Retinal pigment epithelial cell (primary cell): ENCODE measurements around the gene LZTS2.

ENCODE experiments used
- DNase-seq: peaks from one replicate; pipeline ENCODE4 v3.0.0-alpha.2; 2010; ENCODE audit warnings: low read depth
- H3K4me3 ChIP-seq: 2 replicates; pipeline ENCODE4 v1.5.1; 2011; ENCODE audit warnings: mild to moderate bottlenecking, low read length, control low read depth, moderate library complexity
- TF ChIP-seq, protein P1 (sequence below): conservative IDR thresholded peaks from 2 replicates; pipeline ENCODE4 v1.5.1; 2011; ENCODE audit warnings: low read depth, low read length, control low read depth, inconsistent platforms

Gene LZTS2

DNA sequence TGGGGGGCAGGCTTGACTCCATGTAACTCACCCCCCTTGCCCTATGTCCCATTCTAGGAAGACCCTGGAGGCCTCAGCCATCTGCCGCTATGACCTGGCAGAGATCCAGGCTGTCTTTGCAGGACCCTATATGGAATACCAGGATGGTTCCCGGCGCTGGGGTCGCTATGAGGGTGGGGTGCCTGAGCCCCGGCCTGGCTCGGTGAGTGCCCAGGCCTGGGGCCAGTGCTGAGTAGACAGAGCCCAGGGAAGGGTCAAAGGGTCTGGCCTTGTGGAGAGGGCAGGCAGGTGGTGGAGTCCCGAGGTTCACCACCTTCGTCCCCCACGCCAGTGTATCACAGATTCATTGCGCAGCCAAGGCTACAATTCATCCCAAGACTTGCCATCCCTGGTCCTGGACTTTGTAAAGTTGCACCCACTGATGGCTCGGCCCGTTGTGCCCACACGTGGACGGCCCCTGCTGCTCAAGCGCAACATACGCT lies 19.8 kb upstream of the LZTS2 start:
- DNase-seq, result no peak
- no peak overlapping the region for H3K4me3 ChIP-seq
- TF ChIP-seq, protein P1, sequence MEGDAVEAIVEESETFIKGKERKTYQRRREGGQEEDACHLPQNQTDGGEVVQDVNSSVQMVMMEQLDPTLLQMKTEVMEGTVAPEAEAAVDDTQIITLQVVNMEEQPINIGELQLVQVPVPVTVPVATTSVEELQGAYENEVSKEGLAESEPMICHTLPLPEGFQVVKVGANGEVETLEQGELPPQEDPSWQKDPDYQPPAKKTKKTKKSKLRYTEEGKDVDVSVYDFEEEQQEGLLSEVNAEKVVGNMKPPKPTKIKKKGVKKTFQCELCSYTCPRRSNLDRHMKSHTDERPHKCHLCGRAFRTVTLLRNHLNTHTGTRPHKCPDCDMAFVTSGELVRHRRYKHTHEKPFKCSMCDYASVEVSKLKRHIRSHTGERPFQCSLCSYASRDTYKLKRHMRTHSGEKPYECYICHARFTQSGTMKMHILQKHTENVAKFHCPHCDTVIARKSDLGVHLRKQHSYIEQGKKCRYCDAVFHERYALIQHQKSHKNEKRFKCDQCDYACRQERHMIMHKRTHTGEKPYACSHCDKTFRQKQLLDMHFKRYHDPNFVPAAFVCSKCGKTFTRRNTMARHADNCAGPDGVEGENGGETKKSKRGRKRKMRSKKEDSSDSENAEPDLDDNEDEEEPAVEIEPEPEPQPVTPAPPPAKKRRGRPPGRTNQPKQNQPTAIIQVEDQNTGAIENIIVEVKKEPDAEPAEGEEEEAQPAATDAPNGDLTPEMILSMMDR, result no peak

DNA sequence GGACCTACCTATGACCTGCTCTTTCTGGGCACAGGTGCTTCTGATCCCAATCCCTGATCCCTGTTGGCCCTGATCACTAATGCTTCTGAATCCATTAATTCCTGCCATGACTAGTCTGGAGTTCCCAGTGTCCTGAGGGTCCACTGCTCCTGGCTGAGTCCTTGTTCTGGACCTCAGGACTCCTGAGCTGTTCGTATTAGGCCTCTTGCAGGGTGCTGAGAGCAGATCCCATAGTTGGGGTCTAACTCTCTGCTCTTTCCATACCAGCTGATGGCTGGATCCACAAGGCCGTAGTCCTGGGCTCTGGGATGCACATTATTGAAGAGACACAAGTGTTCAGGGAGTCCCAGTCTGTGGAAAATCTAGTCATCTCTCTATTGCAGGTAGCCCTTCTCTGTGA lies 19.3 kb upstream of the LZTS2 start:
- TF ChIP-seq, protein P1, result no peak
- H3K4me3 ChIP-seq, result no peak overlapping the region
- no peak for DNase-seq

DNA sequence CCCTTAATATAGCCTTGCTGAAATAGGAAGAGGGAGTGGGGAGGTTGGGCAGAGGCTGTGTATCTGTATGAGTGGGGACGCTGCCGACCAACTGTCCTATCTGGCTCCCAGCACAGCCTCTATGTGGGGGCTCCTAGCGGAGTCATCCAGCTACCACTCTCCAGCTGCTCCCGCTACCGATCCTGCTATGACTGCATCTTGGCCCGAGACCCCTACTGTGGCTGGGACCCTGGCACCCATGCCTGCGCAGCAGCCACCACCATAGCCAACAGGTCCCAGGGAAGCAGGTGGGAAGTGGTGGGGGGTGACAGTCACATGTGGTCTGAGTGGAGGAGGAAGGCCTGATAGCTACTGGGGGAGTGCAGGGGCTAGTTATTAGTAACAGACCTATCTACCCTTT lies 18.9 kb upstream of the LZTS2 start:
- TF ChIP-seq, protein P1, result no peak
- H3K4me3 ChIP-seq, result no peak overlapping the region
- DNase-seq, result no peak

DNA sequence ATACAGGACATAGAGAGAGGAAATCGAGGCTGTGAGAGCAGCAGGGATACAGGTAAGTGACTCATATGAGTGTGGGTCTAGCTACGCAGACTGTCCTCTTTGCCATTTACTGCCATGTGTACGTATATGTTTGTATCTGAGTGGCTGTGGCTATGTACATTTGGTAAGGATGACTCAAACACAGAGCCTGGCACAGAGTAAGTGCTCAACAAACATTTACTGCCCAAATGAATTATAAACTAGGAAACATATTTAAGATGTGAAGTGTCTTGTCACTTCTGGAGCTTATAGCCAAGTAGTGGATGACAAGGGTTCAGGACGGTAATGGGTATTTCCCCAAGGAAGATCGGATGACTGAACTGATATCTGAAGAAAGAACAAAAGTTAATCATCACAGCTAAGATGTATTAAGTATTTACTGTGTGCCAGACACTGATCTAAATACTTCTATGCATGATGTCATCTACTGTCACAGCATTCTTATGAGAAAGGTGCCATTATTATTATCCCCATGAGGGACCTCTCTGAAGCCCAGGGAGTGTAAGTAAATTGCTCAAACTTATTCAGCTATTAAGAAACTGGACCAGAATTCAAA lies 18.3 kb upstream of the LZTS2 start:
- DNase-seq, result no peak
- TF ChIP-seq, protein P1, result no peak
- no peak overlapping the region for H3K4me3 ChIP-seq

DNA sequence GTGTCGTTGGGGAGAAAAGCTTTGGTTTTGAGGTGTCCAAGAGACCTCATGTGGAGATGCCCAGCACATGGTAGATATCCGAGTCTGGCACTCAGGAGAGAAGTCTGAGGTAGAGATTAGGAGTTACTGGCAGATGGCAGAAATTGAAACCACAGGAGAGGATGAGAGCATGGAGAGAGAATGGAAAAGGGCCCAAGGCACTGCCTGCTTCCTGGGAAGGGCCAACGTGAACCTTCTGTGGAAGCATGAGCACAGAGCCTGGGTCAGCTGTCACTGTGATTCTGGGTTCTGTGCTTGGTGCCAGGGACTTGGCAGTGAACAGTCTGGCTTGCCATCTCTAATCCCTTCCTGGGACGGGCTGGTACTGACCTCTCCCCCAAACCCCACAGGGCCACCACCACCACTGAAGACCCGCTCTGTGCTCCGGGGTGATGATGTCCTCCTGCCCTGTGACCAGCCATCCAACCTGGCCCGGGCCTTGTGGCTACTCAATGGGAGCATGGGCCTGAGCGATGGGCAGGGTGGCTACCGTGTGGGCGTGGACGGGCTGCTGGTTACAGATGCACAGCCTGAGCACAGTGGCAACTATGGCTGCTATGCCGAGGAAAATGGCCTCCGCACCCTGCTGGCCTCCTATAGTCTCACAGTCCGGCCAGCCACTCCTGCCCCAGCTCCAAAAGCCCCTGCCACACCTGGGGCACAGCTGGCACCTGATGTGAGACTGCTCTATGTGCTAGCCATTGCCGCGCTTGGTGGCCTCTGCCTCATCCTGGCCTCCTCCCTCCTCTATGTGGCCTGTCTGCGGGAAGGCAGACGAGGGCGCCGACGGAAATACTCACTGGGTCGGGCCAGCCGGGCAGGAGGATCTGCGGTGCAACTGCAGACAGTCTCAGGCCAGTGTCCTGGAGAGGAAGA lies 16.4 kb upstream of the LZTS2 start:
- TF ChIP-seq, protein P1, result no peak
- no peak overlapping the region for H3K4me3 ChIP-seq
- DNase-seq, result no peak

DNA sequence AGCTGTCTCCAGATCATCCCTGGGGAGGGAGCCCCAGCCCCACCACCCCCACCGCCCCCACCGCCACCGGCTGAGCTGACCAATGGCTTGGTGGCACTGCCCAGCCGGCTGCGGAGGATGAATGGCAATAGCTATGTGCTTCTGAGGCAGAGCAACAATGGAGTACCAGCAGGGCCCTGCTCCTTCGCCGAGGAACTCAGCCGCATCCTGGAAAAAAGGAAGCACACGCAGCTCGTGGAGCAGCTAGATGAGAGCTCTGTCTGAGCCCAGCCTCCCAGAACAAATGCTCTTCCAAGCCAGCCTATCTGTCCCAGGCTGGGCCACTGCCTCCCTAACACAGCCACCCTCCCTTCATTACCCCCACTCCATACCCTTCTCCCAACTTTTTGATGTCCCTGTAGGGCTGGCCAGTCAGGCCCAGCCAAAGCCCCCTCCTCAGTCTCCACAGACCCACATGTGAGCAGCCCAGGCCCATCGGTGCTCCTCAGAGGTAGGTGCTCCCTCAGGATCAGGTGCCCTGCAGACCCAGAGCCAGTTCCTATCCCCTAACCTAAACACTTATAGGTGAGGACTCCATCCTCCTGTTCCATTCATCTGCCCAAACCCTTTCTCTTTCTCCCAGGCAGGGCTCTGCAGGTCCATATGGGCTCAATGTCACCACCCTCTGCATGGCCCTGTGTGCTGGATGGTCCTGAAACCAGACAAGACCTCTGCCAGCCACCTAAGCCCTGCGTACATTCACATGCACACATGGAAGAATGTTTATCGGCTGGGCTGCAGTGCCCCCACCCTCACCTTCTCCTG lies 15.5 kb upstream of the LZTS2 start:
- no peak for DNase-seq
- TF ChIP-seq, protein P1, result no peak
- no peak overlapping the region for H3K4me3 ChIP-seq
